KMS-11 (cell line): ENCODE measurements around the gene MAP3K5.

ENCODE experiments used
- H2AFZ ChIP-seq: fragments of 200-600 bp; sonication (generic); 2 replicates; pipeline ENCODE4 v1.6.1; 2016; ENCODE audit warnings: antibody characterized with exemption, mixed run types, low read depth
- H3K27ac ChIP-seq: fragments of 200-600 bp; sonication (generic); 2 replicates; pipeline ENCODE4 v1.6.1; 2016; ENCODE audit warnings: mild to moderate bottlenecking, mixed run types
- H3K27me3 ChIP-seq: fragments of 200-600 bp; sonication (generic); 2 replicates; pipeline ENCODE4 v1.6.1; 2017; ENCODE audit warnings: mild to moderate bottlenecking, low read depth, mixed run types, moderate library complexity; ENCODE audit not compliant: insufficient read depth
- H3K36me3 ChIP-seq: fragments of 200-600 bp; sonication (generic); 2 replicates; pipeline ENCODE4 v1.6.1; 2017; ENCODE audit warnings: mild to moderate bottlenecking, mixed run types; ENCODE audit not compliant: insufficient read depth
- H3K4me1 ChIP-seq: fragments of 200-600 bp; sonication (generic); 2 replicates; pipeline ENCODE4 v1.6.1; 2016; ENCODE audit warnings: mild to moderate bottlenecking, low read depth, mixed run types; ENCODE audit not compliant: poor library complexity, severe bottlenecking
- H3K4me2 ChIP-seq: fragments of 200-600 bp; sonication (generic); 2 replicates; pipeline ENCODE4 v1.7.0; 2016; ENCODE audit warnings: mild to moderate bottlenecking, mixed run types
- H3K4me3 ChIP-seq: fragments of 200-600 bp; sonication (generic); IDR thresholded peaks from 2 replicates; pipeline ENCODE4 v1.6.1; 2017; ENCODE audit warnings: low read depth, low read length, mixed read lengths; ENCODE audit not compliant: insufficient read depth
- H3K79me2 ChIP-seq: fragments of 200-600 bp; sonication (generic); 2 replicates; pipeline ENCODE4 v1.6.1; 2016; ENCODE audit warnings: low read depth, mixed run types; ENCODE audit not compliant: insufficient read depth
- H3K9ac ChIP-seq: fragments of 200-600 bp; sonication (generic); 2 replicates; pipeline ENCODE4 v1.6.1; 2016; ENCODE audit warnings: mild to moderate bottlenecking, mixed run types
- H4K20me1 ChIP-seq: fragments of 200-600 bp; sonication (generic); 2 replicates; pipeline ENCODE4 v1.6.1; 2016; ENCODE audit warnings: mild to moderate bottlenecking, mixed run types; ENCODE audit not compliant: insufficient read depth
- TF ChIP-seq, protein P1 (sequence below): fragments of 200-600 bp; sonication (generic); conservative IDR thresholded peaks from 2 replicates; pipeline ENCODE4 v1.6.1; 2017; ENCODE audit warnings: low read depth, mild to moderate bottlenecking, antibody characterized with exemption, low read length, moderate library complexity, mixed read lengths

Gene MAP3K5

DNA sequence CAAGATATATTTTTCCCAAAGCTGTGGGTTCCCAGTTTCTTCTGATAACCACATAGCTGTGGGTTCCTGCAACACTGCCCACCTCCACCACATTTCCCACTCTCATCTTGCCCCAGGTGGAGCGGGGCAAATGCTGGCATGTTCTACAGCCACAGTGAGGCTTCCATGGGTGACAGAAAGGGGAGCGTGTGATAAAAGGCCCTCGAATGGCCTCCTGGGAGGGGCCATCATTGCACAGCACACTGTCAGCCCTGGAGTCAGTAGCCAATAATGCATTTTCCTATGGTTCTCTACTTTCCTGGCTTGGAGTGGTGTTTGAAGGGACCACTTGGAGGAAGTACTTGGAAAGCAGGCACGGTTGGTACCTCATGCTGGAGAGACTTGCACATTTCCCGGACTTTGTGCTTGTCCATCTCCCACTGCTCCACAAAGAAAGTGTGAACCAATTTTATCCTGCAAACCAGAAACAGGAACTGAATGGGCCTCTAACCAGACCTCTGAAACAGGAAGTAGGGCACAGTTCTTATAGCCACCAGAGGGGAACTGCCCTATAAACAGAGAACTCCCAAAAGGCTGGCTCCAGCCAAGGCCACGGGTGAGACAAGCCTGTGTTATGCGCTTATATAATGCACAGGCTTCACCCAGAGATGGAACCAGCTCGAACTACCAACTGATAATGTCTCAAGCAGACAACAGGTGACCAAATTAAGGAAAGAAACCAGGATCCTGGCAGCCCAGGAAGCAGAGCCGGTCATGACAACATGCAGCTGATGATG is 8.6 kb downstream of the MAP3K5 start:
- Histone ChIP-seq H3K4me1 (peaks cover 54% of the 10 kb centered on the region), H3K27ac (no peak overlapping the region), H3K4me3 (no peak overlapping the region), H2AFZ (no peak overlapping the region), H3K79me2 (peaks cover 42% of the 10 kb centered on the region), H3K27me3 (no peaks in the 10 kb centered on the region), H3K36me3 (no peaks in the 10 kb centered on the region), H4K20me1 (no peaks in the 10 kb centered on the region), H3K4me2 (peak overlapping the region; percentile 11; the same call in 1 of the 2 replicates), H3K9ac (no peak overlapping the region)
- TF ChIP-seq, protein P1, sequence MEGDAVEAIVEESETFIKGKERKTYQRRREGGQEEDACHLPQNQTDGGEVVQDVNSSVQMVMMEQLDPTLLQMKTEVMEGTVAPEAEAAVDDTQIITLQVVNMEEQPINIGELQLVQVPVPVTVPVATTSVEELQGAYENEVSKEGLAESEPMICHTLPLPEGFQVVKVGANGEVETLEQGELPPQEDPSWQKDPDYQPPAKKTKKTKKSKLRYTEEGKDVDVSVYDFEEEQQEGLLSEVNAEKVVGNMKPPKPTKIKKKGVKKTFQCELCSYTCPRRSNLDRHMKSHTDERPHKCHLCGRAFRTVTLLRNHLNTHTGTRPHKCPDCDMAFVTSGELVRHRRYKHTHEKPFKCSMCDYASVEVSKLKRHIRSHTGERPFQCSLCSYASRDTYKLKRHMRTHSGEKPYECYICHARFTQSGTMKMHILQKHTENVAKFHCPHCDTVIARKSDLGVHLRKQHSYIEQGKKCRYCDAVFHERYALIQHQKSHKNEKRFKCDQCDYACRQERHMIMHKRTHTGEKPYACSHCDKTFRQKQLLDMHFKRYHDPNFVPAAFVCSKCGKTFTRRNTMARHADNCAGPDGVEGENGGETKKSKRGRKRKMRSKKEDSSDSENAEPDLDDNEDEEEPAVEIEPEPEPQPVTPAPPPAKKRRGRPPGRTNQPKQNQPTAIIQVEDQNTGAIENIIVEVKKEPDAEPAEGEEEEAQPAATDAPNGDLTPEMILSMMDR, result no peak

- H3K4me2 ChIP-seq, result no peak overlapping the region
- no peak overlapping the region for H3K27ac ChIP-seq
- no peak overlapping the region for H3K4me3 ChIP-seq
- peaks cover 46% of the 10 kb centered on the region for H3K79me2 ChIP-seq
- H3K4me1 ChIP-seq, result peaks cover 48% of the 10 kb centered on the region
- H4K20me1 ChIP-seq, result no peaks in the 10 kb centered on the region
- TF ChIP-seq, protein P1, result no peak
- no peaks in the 10 kb centered on the region for H3K27me3 ChIP-seq
- H2AFZ ChIP-seq, result no peak overlapping the region
- no peaks in the 10 kb centered on the region for H3K36me3 ChIP-seq
- no peak overlapping the region for H3K9ac ChIP-seq
Measured at GRCh38 chr6:136783021-136783420, 9.3 kb downstream of the MAP3K5 start.

DNA sequence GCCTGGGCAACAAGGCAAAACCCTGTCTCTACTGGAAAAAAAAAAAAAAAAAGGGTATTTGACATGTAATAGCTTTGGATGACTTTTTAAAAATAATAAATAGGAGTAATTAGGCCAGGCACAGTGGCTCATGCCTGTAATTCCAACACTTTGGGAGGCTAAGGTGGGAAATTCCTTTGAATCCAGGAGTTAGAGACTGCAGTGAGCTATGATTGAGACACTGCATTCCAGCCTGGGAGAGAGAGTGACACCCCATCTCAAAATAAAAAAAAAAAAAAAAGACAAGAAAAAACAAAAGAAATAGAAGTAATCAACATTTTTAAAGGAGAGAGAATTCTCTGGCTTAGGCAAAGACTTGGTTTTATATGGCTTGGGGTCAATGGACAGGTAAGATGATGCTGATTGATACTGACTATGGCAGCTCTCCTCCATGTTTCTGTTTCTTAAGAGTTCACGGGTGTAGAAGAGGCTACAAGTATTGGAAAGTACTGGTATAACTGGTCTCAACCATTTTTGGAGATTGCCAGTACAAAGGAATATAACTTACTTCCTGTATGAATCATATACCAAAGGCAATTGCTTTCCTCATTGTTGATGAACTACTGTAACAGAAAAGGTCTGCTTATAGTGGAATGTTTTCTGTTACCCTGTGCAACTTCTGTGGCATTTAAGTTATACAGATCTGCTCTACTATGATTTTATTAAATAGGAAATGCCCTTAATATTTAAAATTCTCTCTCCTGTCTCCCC is 10.1 kb downstream of the MAP3K5 start:
- Histone ChIP-seq H3K79me2 (peaks cover 39% of the 10 kb centered on the region; the same call in 1 of the 2 replicates), H3K4me3 (no peak overlapping the region), H3K27me3 (no peaks in the 10 kb centered on the region), H3K4me1 (peaks cover 40% of the 10 kb centered on the region), H3K9ac (no peak overlapping the region), H4K20me1 (no peaks in the 10 kb centered on the region), H3K36me3 (no peaks in the 10 kb centered on the region), H3K4me2 (no peak overlapping the region), H3K27ac (no peak overlapping the region), H2AFZ (no peak overlapping the region)
- TF ChIP-seq, protein P1, result no peak

DNA sequence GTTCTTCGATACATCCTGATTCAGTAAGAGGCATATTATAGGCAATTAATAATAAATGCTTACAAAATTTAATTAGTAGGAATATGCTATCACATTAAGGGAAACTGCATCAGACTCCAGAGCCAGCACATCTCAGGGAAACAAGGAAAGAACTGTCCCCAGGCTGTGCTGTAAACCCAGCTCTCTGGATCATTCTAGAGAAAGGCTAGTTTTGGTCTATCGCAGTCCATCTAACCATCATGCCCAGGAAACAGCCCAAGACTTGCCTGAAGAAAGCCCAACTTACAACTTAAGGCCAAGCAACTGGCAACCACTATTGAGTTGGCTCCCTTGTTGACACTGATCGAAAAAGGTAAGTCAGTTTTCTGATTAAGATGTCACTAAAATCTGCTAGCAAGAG is 11.3 kb downstream of the MAP3K5 start:
- Histone ChIP-seq H3K4me1 (peaks cover 30% of the 10 kb centered on the region), H3K27me3 (no peaks in the 10 kb centered on the region), H4K20me1 (no peaks in the 10 kb centered on the region), H2AFZ (no peak overlapping the region), H3K9ac (no peak overlapping the region), H3K36me3 (no peaks in the 10 kb centered on the region), H3K4me3 (no peak overlapping the region), H3K4me2 (no peak overlapping the region), H3K79me2 (peaks cover 26% of the 10 kb centered on the region; the same call in 1 of the 2 replicates), H3K27ac (no peak overlapping the region)
- TF ChIP-seq, protein P1, result no peak
